Measurements from ENCODE around the gene PDLIM4.

The PDLIM4 gene

DNA sequence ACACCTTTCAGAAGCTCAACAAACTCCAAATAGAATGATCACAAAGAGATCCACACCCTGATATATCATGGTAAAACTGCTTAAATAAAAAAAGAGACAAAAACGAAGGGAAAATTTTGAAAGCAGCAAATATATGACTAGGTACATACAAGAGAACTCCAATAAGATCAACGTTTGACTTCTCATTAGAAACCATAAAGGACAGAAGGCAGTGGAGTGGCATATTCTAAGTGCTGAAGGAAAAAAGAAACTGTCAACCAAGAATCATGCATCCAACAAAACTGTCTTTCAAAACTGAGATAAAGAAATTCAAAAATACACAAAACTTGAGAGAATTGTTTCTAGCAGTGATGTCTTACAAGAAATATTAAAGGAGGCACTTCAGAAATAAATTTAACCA lies 47.9 kb downstream of the PDLIM4 start:
- no peak overlapping the region for H3K27ac ChIP-seq (replicated peaks)
- TF ChIP-seq GABPA (IDR thresholded peaks at IDR 0.05; ENCODE audit: low read depth) (no peak), POLR2AphosphoS5 (IDR thresholded peaks at IDR 0.05; ENCODE audit: low read depth) (no peak), SPI1 (IDR thresholded peaks at IDR 0.05; ENCODE audit: borderline replicate concordance, low read depth) (no peak)
- TF ChIP-seq, protein P1, sequence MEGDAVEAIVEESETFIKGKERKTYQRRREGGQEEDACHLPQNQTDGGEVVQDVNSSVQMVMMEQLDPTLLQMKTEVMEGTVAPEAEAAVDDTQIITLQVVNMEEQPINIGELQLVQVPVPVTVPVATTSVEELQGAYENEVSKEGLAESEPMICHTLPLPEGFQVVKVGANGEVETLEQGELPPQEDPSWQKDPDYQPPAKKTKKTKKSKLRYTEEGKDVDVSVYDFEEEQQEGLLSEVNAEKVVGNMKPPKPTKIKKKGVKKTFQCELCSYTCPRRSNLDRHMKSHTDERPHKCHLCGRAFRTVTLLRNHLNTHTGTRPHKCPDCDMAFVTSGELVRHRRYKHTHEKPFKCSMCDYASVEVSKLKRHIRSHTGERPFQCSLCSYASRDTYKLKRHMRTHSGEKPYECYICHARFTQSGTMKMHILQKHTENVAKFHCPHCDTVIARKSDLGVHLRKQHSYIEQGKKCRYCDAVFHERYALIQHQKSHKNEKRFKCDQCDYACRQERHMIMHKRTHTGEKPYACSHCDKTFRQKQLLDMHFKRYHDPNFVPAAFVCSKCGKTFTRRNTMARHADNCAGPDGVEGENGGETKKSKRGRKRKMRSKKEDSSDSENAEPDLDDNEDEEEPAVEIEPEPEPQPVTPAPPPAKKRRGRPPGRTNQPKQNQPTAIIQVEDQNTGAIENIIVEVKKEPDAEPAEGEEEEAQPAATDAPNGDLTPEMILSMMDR (IDR thresholded peaks at IDR 0.05; ENCODE audit: insufficient read depth, low read length) = no peak
- TF ChIP-seq, protein P2, sequence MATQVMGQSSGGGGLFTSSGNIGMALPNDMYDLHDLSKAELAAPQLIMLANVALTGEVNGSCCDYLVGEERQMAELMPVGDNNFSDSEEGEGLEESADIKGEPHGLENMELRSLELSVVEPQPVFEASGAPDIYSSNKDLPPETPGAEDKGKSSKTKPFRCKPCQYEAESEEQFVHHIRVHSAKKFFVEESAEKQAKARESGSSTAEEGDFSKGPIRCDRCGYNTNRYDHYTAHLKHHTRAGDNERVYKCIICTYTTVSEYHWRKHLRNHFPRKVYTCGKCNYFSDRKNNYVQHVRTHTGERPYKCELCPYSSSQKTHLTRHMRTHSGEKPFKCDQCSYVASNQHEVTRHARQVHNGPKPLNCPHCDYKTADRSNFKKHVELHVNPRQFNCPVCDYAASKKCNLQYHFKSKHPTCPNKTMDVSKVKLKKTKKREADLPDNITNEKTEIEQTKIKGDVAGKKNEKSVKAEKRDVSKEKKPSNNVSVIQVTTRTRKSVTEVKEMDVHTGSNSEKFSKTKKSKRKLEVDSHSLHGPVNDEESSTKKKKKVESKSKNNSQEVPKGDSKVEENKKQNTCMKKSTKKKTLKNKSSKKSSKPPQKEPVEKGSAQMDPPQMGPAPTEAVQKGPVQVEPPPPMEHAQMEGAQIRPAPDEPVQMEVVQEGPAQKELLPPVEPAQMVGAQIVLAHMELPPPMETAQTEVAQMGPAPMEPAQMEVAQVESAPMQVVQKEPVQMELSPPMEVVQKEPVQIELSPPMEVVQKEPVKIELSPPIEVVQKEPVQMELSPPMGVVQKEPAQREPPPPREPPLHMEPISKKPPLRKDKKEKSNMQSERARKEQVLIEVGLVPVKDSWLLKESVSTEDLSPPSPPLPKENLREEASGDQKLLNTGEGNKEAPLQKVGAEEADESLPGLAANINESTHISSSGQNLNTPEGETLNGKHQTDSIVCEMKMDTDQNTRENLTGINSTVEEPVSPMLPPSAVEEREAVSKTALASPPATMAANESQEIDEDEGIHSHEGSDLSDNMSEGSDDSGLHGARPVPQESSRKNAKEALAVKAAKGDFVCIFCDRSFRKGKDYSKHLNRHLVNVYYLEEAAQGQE (IDR thresholded peaks at IDR 0.05; ENCODE audit: insufficient replicate concordance, low read depth) = no peak
- no peak for DNase-seq (ENCODE audit: low read depth in 1 of 2, low spot score in 1 of 2)
- H3K4me3 ChIP-seq (replicated peaks; ENCODE audit: insufficient read depth, low read length) = no peak overlapping the region
- H3K27me3 ChIP-seq (ENCODE audit: insufficient read depth, poor library complexity, severe bottlenecking) = no peaks in the 10 kb centered on the region

DNA sequence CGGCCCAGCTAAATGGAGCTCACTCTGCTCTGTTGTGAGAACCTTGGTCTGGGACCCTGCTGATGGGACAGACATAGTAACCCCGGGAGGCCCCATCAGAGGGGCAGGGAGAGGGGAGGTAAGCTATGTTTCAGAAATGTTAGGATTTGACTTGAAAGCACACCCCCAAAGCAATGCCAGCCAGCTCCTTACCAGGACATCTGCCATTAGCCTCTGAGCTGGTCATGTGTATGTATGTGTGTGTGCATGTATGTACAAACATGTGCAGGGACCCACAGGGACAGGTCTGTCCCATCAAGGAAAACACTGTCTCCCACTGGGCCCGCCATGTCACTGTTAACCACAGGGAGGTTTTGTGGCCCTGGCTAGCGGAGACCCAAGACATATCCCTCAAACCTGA lies 51.2 kb downstream of the PDLIM4 start:
- TF ChIP-seq, protein P1 (IDR thresholded peaks at IDR 0.05; ENCODE audit: insufficient read depth, low read length) = no peak
- TF ChIP-seq SPI1 (IDR thresholded peaks at IDR 0.05; ENCODE audit: borderline replicate concordance, low read depth) (no peak), GABPA (IDR thresholded peaks at IDR 0.05; ENCODE audit: low read depth) (no peak), POLR2AphosphoS5 (IDR thresholded peaks at IDR 0.05; ENCODE audit: low read depth) (no peak)
- TF ChIP-seq, protein P2 (IDR thresholded peaks at IDR 0.05; ENCODE audit: insufficient replicate concordance, low read depth) = no peak
- no peak for DNase-seq (ENCODE audit: low read depth in 1 of 2, low spot score in 1 of 2)
- Histone ChIP-seq H3K27ac (replicated peaks) (no peak overlapping the region), H3K27me3 (ENCODE audit: insufficient read depth, poor library complexity, severe bottlenecking) (no peaks in the 10 kb centered on the region), H3K4me3 (replicated peaks; ENCODE audit: insufficient read depth, low read length) (no peak overlapping the region)

DNA sequence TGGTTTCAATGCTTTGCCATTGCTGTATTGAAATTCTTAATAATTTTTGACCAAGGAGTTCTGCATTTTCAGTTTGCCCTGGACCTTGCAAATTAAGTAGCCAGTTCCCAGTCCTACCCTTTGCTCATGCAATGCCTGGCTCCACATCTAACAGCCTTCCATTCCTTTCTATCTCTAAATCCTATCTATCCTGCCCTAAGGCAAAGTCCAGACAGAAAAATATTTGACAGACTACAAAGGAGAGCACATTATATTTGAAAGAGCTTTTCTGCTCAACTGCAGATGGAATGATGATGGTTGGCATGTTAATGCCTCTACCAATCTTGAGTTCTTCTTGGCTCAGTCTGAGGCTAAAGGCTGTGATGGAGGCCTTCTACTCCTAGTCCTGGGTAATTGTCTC lies 52.2 kb downstream of the PDLIM4 start:
- no peak for DNase-seq (ENCODE audit: low read depth in 1 of 2, low spot score in 1 of 2)
- Histone ChIP-seq H3K27ac (replicated peaks) (no peak overlapping the region), H3K4me3 (replicated peaks; ENCODE audit: insufficient read depth, low read length) (no peak overlapping the region), H3K27me3 (ENCODE audit: insufficient read depth, poor library complexity, severe bottlenecking) (no peaks in the 10 kb centered on the region)
- TF ChIP-seq, protein P1 (IDR thresholded peaks at IDR 0.05; ENCODE audit: insufficient read depth, low read length) = no peak
- TF ChIP-seq GABPA (IDR thresholded peaks at IDR 0.05; ENCODE audit: low read depth) = no peak
- TF ChIP-seq POLR2AphosphoS5 (IDR thresholded peaks at IDR 0.05; ENCODE audit: low read depth) = no peak
- no peak for TF ChIP-seq SPI1 (IDR thresholded peaks at IDR 0.05; ENCODE audit: borderline replicate concordance, low read depth)
